Myocyte (in vitro differentiated cells): ENCODE data around the gene NEK4. TPM values are rescaled to one million over a fixed set of nuclear protein-coding genes. Genes with fewer than 3 reads are reported as not detected.
A peak's percentile ranks its signal among the peaks of the same experiment; 100 is the strongest.

Experiments used
- DNase-seq: peaks from one replicate; pipeline ENCODE4 v3.0.0-alpha.2; 2012; ENCODE audit warnings: low read depth
- total RNA-seq: library from RNA; depleted of rRNA; stranded (reverse); fragments of >200 nt; gene quantifications from 2 replicates; pipeline ENCODE4 v1.2.3, GENCODE V29; 2014

The NEK4 gene
- total RNA-seq, 1 donor from 2014 or later: 11.1 TPM

GRCh38 chr3:52678265-52679198 is 92.2 kb downstream of the NEK4 start:
- no peak for DNase-seq

GRCh38 chr3:52676201-52676600 is 94.5 kb downstream of the NEK4 start:
- peak; percentile 26 for DNase-seq

GRCh38 chr3:52671676-52672075 is 99.1 kb downstream of the NEK4 start:
- DNase-seq: peak; percentile 20

- DNase-seq: peak; percentile 96
Measured at GRCh38 chr3:52670621-52671521, 99.9 kb downstream of the NEK4 start.

GRCh38 chr3:52663098-52663497 is 107.6 kb downstream of the NEK4 start:
- no peak for DNase-seq

GRCh38 chr3:52660046-52660445 is 110.7 kb downstream of the NEK4 start:
- DNase-seq: no peak

Other genes starting within 250 kb of the NEK4 start
- gene NT5DC2, start 237.1 kb downstream of the NEK4 start, total RNA-seq: 45.0 and 50.3 TPM in 2 replicates
- gene UQCC5, start 234.3 kb downstream of the NEK4 start, total RNA-seq: 1.6 and 22.1 TPM in 2 replicates
- gene PBRM1, start 85.0 kb downstream of the NEK4 start, total RNA-seq: 54.0 and 58.2 TPM in 2 replicates
- gene GNL3, start 84.9 kb downstream of the NEK4 start, total RNA-seq: 125 and 153 TPM in 2 replicates
- 84.7 and 106 TPM in 2 replicates for gene GLT8D1, start 65.1 kb downstream of the NEK4 start, total RNA-seq
- 141 and 206 TPM in 2 replicates for gene SPCS1, start 64.8 kb downstream of the NEK4 start, total RNA-seq
- gene ITIH1, start 6.7 kb upstream of the NEK4 start, total RNA-seq: not detected in 2 replicates
- not detected in 2 replicates for gene ITIH3, start 23.9 kb upstream of the NEK4 start, total RNA-seq
- 5.0 and 5.4 TPM in 2 replicates for gene ITIH4, start 59.7 kb upstream of the NEK4 start, total RNA-seq
- gene MUSTN1, start 64.1 kb upstream of the NEK4 start, total RNA-seq: 78.0 and 84.9 TPM in 2 replicates
- 8.9 and 9.2 TPM in 2 replicates for gene STIMATE, start 126.6 kb upstream of the NEK4 start, total RNA-seq